Liver (tissue), 9 donors: ENCODE data around the gene HOXB4. TPM values are rescaled to one million over a fixed set of nuclear protein-coding genes. Genes with fewer than 3 reads are reported as not detected.

Experiments
- DNase-seq: peaks from one replicate; pipeline ENCODE4 v3.0.0-alpha.2; 2017; ENCODE audit warnings: low spot score
- H3K27ac ChIP-seq, 2 donors: one replicate each; pipeline ENCODE4 v1.7.0; 2013; ENCODE audit warnings: inconsistent platforms in 2 of 2, low read length in 2 of 2, control low read depth in 1 of 2, low read depth in 1 of 2, mild to moderate bottlenecking in 1 of 2
- H3K27me3 ChIP-seq, 4 donors: one replicate each; pipeline versions ENCODE4 v1.6.1 to v1.7.0; 2013; ENCODE audit warnings: low read length in 3 of 4, inconsistent platforms in 1 of 4, mild to moderate bottlenecking in 1 of 4, moderate library complexity in 1 of 4; ENCODE audit not compliant: control insufficient read depth in 4 of 4, insufficient read depth in 4 of 4
- H3K36me3 ChIP-seq, 4 donors: one replicate each; pipeline versions ENCODE4 v1.6.1 to v1.7.0; 2013; ENCODE audit warnings: low read length in 3 of 4, mild to moderate bottlenecking in 3 of 4, low read depth in 1 of 4, moderate library complexity in 1 of 4; ENCODE audit not compliant: control insufficient read depth in 4 of 4, insufficient read depth in 3 of 4
- H3K4me1 ChIP-seq, 4 donors: one replicate each; pipeline versions ENCODE4 v1.6.1 to v1.7.0; 2013; ENCODE audit warnings: low read length in 3 of 4, mild to moderate bottlenecking in 3 of 4, moderate library complexity in 1 of 4; ENCODE audit not compliant: control insufficient read depth in 4 of 4, insufficient read depth in 4 of 4
- H3K4me3 ChIP-seq, 3 donors: one replicate each; pipeline versions ENCODE4 v1.6.1 to v1.7.0; 2013; ENCODE audit warnings: low read length in 3 of 3, control low read depth in 1 of 3, low read depth in 1 of 3, mild to moderate bottlenecking in 1 of 3
- H3K9ac ChIP-seq, 2 donors: one replicate each; pipeline ENCODE4 v1.7.0; 2013; ENCODE audit warnings: low read length in 2 of 2, mild to moderate bottlenecking in 2 of 2, moderate library complexity in 2 of 2, control low read depth in 1 of 2, low read depth in 1 of 2
- H3K9me3 ChIP-seq, 4 donors: one replicate each; pipeline versions ENCODE4 v1.6.1 to v1.7.0; 2013; ENCODE audit warnings: low read length in 3 of 4; ENCODE audit not compliant: control insufficient read depth in 4 of 4
- CTCF ChIP-seq: fragments of 150-350 bp; IDR thresholded peaks from 2 replicates; pipeline ENCODE4 v1.5.1; 2017; ENCODE audit warnings: improper control_type of control experiment, low read depth, low read length; ENCODE audit not compliant: missing input control
- EGR1 ChIP-seq, 2 donors: IDR thresholded peaks; 2 replicates each; pipeline ENCODE4 v1.6.1; 2016 to 2018; ENCODE audit warnings: antibody characterized with exemption in 2 of 2, low read depth in 2 of 2
- FOXA1 ChIP-seq: IDR thresholded peaks from 2 replicates; pipeline ENCODE4 v1.6.1; 2016; ENCODE audit warnings: antibody characterized with exemption
- FOXA2 ChIP-seq: IDR thresholded peaks from 2 replicates; pipeline ENCODE4 v1.6.1; 2016; ENCODE audit warnings: antibody characterized with exemption
- GABPA ChIP-seq, 2 donors: IDR thresholded peaks in 1 of 2; conservative IDR thresholded peaks in 1 of 2; 2 replicates each; pipeline ENCODE4 v1.6.1; 2016; ENCODE audit warnings: antibody characterized with exemption in 2 of 2, mild to moderate bottlenecking in 1 of 2, moderate library complexity in 1 of 2
- HNF4A ChIP-seq, 2 donors: conservative IDR thresholded peaks; 2 replicates each; pipeline ENCODE4 v1.6.1; 2016; ENCODE audit warnings: antibody characterized with exemption in 2 of 2, mild to moderate bottlenecking in 2 of 2
- HNF4G ChIP-seq: IDR thresholded peaks from 2 replicates; pipeline ENCODE4 v1.6.1; 2016; ENCODE audit warnings: antibody characterized with exemption
- JUND ChIP-seq, 2 donors: IDR thresholded peaks; 2 replicates each; pipeline ENCODE4 v1.6.1; 2016; ENCODE audit warnings: antibody characterized with exemption in 2 of 2
- NR2F2 ChIP-seq: IDR thresholded peaks from 2 replicates; pipeline ENCODE4 v1.6.1; 2016; ENCODE audit warnings: antibody characterized with exemption
- SP1 ChIP-seq: IDR thresholded peaks from 2 replicates; pipeline ENCODE4 v1.6.1; 2018; ENCODE audit warnings: antibody characterized with exemption, mild to moderate bottlenecking
- TAF1 ChIP-seq: conservative IDR thresholded peaks from 2 replicates; pipeline ENCODE4 v1.6.1; 2016; ENCODE audit warnings: antibody characterized with exemption, mild to moderate bottlenecking
- YY1 ChIP-seq: IDR thresholded peaks from 2 replicates; pipeline ENCODE4 v1.6.1; 2016; ENCODE audit warnings: antibody characterized with exemption, mild to moderate bottlenecking
- ZBTB33 ChIP-seq: IDR thresholded peaks from 2 replicates; pipeline ENCODE4 v1.6.1; 2016; ENCODE audit warnings: antibody characterized with exemption
- WGBS: extraction: QIAGEN DNeasy Blood & Tissue Kit; methylation state at CpG from one replicate; pipeline ENCODE4 v1.1.7; 2013; 5-methylcytosine and 5-hydroxymethylcytosine counted together
- polyA plus RNA-seq, 2 donors: library from polyadenylated mRNA; stranded (reverse) in 1 of 2; unstranded in 1 of 2; fragments of 200-250 nt in 1 of 2; fragments of >200 nt in 1 of 2; fragmentation: Nextera tagmentation in 1 of 2; extraction: Ambion mirVana in 1 of 2; gene quantifications; one replicate each; pipeline versions ENCODE4 v1.2.1 to v1.2.3, GENCODE V29; 2013 to 2015
- total RNA-seq, 2 donors: library from RNA; depleted of rRNA; stranded (reverse); fragments of >200 nt; gene quantifications; one replicate each; pipeline ENCODE4 v1.2.3, GENCODE V29; 2014
- TF ChIP-seq, protein P1 (sequence below): IDR thresholded peaks from 2 replicates; pipeline ENCODE4 v1.6.1; 2016; ENCODE audit warnings: antibody characterized with exemption, mild to moderate bottlenecking
- TF ChIP-seq, protein P2 (sequence below): IDR thresholded peaks from 2 replicates; pipeline ENCODE4 v1.6.1; 2016; ENCODE audit warnings: antibody characterized with exemption
- TF ChIP-seq, protein P3 (sequence below): IDR thresholded peaks from 2 replicates; pipeline ENCODE4 v1.6.1; 2016; ENCODE audit warnings: antibody characterized with exemption
- donor health status: healthy.
- donor health status: healthy.
- donor health status: healthy.
- donor health status: healthy.
- donor health status: healthy.

The HOXB4 gene
- total and polyA plus RNA-seq, 4 donors, result 0.19 to 0.75 (median 0.50) TPM

DNA sequence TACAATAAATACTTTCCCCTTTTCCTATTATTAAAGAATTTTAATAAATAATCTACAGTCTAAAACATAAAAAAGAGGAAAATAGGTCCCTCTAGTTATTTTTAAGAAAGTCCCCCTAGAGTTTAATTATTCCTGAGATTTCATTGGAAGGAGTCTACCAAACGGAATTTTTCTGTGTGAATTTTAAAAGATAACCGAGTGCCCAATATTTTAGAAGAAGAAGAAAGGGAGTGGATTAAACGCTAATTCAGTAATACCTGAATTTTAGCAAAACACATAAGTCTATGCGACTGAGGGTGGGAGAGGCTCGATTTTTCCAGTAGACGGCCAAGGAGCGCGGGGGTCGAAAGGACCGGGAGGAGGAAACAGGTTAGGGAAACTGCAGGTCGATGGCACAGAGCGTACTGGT lies 35.4 kb downstream of the HOXB4 start:
- Histone ChIP-seq H3K4me3 (peak overlapping the region in 2 of 3 donors; percentile 27 to 57), H3K36me3 (no peaks in the 10 kb centered on the region), H3K27ac (peak overlapping the region; percentile 61 to 77), H3K4me1 (peaks cover 0 to 11% (median 3%) of the 10 kb centered on the region in 4 donors), H3K9ac (peak overlapping the region in 1 of 2 donors; percentile 58), H3K27me3 (peaks cover 2 to 16% (median 3%) of the 10 kb centered on the region in 4 donors), H3K9me3 (no peaks in the 10 kb centered on the region)
- TF ChIP-seq, protein P1, sequence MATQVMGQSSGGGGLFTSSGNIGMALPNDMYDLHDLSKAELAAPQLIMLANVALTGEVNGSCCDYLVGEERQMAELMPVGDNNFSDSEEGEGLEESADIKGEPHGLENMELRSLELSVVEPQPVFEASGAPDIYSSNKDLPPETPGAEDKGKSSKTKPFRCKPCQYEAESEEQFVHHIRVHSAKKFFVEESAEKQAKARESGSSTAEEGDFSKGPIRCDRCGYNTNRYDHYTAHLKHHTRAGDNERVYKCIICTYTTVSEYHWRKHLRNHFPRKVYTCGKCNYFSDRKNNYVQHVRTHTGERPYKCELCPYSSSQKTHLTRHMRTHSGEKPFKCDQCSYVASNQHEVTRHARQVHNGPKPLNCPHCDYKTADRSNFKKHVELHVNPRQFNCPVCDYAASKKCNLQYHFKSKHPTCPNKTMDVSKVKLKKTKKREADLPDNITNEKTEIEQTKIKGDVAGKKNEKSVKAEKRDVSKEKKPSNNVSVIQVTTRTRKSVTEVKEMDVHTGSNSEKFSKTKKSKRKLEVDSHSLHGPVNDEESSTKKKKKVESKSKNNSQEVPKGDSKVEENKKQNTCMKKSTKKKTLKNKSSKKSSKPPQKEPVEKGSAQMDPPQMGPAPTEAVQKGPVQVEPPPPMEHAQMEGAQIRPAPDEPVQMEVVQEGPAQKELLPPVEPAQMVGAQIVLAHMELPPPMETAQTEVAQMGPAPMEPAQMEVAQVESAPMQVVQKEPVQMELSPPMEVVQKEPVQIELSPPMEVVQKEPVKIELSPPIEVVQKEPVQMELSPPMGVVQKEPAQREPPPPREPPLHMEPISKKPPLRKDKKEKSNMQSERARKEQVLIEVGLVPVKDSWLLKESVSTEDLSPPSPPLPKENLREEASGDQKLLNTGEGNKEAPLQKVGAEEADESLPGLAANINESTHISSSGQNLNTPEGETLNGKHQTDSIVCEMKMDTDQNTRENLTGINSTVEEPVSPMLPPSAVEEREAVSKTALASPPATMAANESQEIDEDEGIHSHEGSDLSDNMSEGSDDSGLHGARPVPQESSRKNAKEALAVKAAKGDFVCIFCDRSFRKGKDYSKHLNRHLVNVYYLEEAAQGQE, result no peak
- TF ChIP-seq HNF4A (conservative IDR thresholded peaks at IDR 0.05) (no peak), ZBTB33 (no peak), NR2F2 (no peak), FOXA1 (no peak), EGR1 (IDR thresholded peaks at IDR 0.05; ENCODE audit: low read depth in 2 of 2) (no peak), CTCF (no peak), JUND (IDR thresholded peaks at IDR 0.05) (no peak)
- TF ChIP-seq, protein P2, sequence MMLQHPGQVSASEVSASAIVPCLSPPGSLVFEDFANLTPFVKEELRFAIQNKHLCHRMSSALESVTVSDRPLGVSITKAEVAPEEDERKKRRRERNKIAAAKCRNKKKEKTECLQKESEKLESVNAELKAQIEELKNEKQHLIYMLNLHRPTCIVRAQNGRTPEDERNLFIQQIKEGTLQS, result no peak
- DNase-seq, result no peak
- 6% methylated on average over 12 of the region's 12 CpGs for WGBS

GRCh38 chr17:48542114-48542656 lies 36.0 kb downstream of the HOXB4 start:
- Histone ChIP-seq H3K9ac (peak overlapping the region in 1 of 2 donors; percentile 58), H3K4me3 (peak overlapping the region in 2 of 3 donors; percentile 8 to 18), H3K9me3 (no peaks in the 10 kb centered on the region), H3K27me3 (peaks cover 2 to 14% (median 3%) of the 10 kb centered on the region in 4 donors), H3K4me1 (peaks cover 0 to 9% (median 3%) of the 10 kb centered on the region in 4 donors), H3K36me3 (no peaks in the 10 kb centered on the region), H3K27ac (peak overlapping the region; percentile 72 to 81)
- TF ChIP-seq SP1, result no peak
- TF ChIP-seq, protein P1, result no peak
- no peak for TF ChIP-seq FOXA2
- no peak for TF ChIP-seq HNF4A (conservative IDR thresholded peaks at IDR 0.05)
- no peak for TF ChIP-seq YY1
- no peak for TF ChIP-seq JUND (IDR thresholded peaks at IDR 0.05)
- TF ChIP-seq GABPA (IDR thresholded peaks at IDR 0.05 in 1 of 2, conservative IDR thresholded peaks at IDR 0.05 in 1 of 2), result no peak
- no peak for TF ChIP-seq TAF1
- TF ChIP-seq, protein P3, sequence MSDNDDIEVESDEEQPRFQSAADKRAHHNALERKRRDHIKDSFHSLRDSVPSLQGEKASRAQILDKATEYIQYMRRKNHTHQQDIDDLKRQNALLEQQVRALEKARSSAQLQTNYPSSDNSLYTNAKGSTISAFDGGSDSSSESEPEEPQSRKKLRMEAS, result no peak
- no peak for TF ChIP-seq HNF4G
- no peak for TF ChIP-seq ZBTB33
- TF ChIP-seq EGR1 (IDR thresholded peaks at IDR 0.05; ENCODE audit: low read depth in 2 of 2), result no peak
- TF ChIP-seq, protein P2, result no peak
- WGBS, result 16% methylated on average over 27 of the region's 27 CpGs
- DNase-seq, result peak; percentile 58
